ENCODE results near the gene SUFU.

Gene SUFU

GRCh38 chr10:102501201-102502028, 2.4 kb upstream of the SUFU start:
- H2AFZ ChIP-seq (ENCODE audit: low read depth, low read length, severe bottlenecking), result no peak overlapping the region
- peaks cover 51% of the 10 kb centered on the region for H3K79me2 ChIP-seq (ENCODE audit: insufficient read depth, low read length)
- H3K4me2 ChIP-seq (ENCODE audit: low read depth, low read length, poor library complexity, severe bottlenecking), result peak overlapping the region; percentile 92
- H3K36me3 ChIP-seq (ENCODE audit: low read length), result no peaks in the 10 kb centered on the region
- H3K9me2 ChIP-seq (replicated peaks; ENCODE audit: insufficient read depth, low read length), result no peaks in the 10 kb centered on the region
- H3K4me3 ChIP-seq (ENCODE audit: insufficient read depth, low read length, poor library complexity, severe bottlenecking), result peak overlapping the region; percentile 82
- peaks cover 7% of the 10 kb centered on the region for H3F3A ChIP-seq (ENCODE audit: insufficient read depth)
- no peak for TF ChIP-seq CTCF (IDR thresholded peaks at IDR 0.05; ENCODE audit: insufficient read depth, low read length, poor library complexity, severe bottlenecking)
- no peak for TF ChIP-seq EZH2phosphoT487 (conservative IDR thresholded peaks at IDR 0.05; ENCODE audit: low read length)
- H3K9me3 ChIP-seq (ENCODE audit: insufficient read depth, low read length), result no peaks in the 10 kb centered on the region
- peak overlapping the region; percentile 12; the same call in 1 of the 2 replicates for H3K27ac ChIP-seq (ENCODE audit: low read depth, low read length)
- peak overlapping the region; percentile 76 for H3K9ac ChIP-seq (ENCODE audit: low read length)
- H4K20me1 ChIP-seq (ENCODE audit: low read depth, low read length), result peaks cover 8% of the 10 kb centered on the region; the same call in 1 of the 2 replicates
- H3K27me3 ChIP-seq (ENCODE audit: low read length), result no peaks in the 10 kb centered on the region

GRCh38 chr10:102502029-102502336, 1.8 kb upstream of the SUFU start:
- Histone ChIP-seq H3K27ac (ENCODE audit: low read depth, low read length) (peak overlapping the region; percentile 61), H2AFZ (ENCODE audit: low read depth, low read length, severe bottlenecking) (peak overlapping the region; percentile 82)

GRCh38 chr10:102502337-102503151, 1.2 kb upstream of the SUFU start, which contains the start of gene ACTR1A:
TSS of gene ACTR1A (minus strand) at chr10:102502712. CDS start at chr10:102502647, 65 bp downstream.
- Histone ChIP-seq H3K4me2 (ENCODE audit: low read depth, low read length, poor library complexity, severe bottlenecking) (peak within 1 kb of the TSS; percentile 92), H3K27me3 (ENCODE audit: low read length) (no peaks in the 10 kb centered on the region), H3K9me2 (replicated peaks; ENCODE audit: insufficient read depth, low read length) (no peaks in the 10 kb centered on the region), H2AFZ (ENCODE audit: low read depth, low read length, severe bottlenecking) (peak within 1 kb of the TSS; percentile 82), H3K9ac (ENCODE audit: low read length) (peak within 1 kb of the TSS; percentile 76), H3K9me3 (ENCODE audit: insufficient read depth, low read length) (no peaks in the 10 kb centered on the region), H3F3A (ENCODE audit: insufficient read depth) (peaks cover 7% of the 10 kb centered on the region), H4K20me1 (ENCODE audit: low read depth, low read length) (peaks cover 8% of the 10 kb centered on the region; the same call in 1 of the 2 replicates), H3K79me2 (ENCODE audit: insufficient read depth, low read length) (peaks cover 41% of the 10 kb centered on the region), H3K27ac (ENCODE audit: low read depth, low read length) (peak within 1 kb of the TSS; percentile 61), H3K4me3 (ENCODE audit: insufficient read depth, low read length, poor library complexity, severe bottlenecking) (peak within 1 kb of the TSS; percentile 82), H3K36me3 (ENCODE audit: low read length) (no peaks in the 10 kb centered on the region)
- no peak for TF ChIP-seq EZH2phosphoT487 (conservative IDR thresholded peaks at IDR 0.05; ENCODE audit: low read length)

More at GRCh38 chr10:102502029-102502336, 1.8 kb upstream of the SUFU start:
- Histone ChIP-seq H4K20me1 (ENCODE audit: low read depth, low read length) (peaks cover 8% of the 10 kb centered on the region; the same call in 1 of the 2 replicates), H3K36me3 (ENCODE audit: low read length) (no peaks in the 10 kb centered on the region), H3K9me3 (ENCODE audit: insufficient read depth, low read length) (no peaks in the 10 kb centered on the region), H3K79me2 (ENCODE audit: insufficient read depth, low read length) (peaks cover 45% of the 10 kb centered on the region), H3F3A (ENCODE audit: insufficient read depth) (peaks cover 7% of the 10 kb centered on the region), H3K4me2 (ENCODE audit: low read depth, low read length, poor library complexity, severe bottlenecking) (peak overlapping the region; percentile 92), H3K9me2 (replicated peaks; ENCODE audit: insufficient read depth, low read length) (no peaks in the 10 kb centered on the region), H3K4me3 (ENCODE audit: insufficient read depth, low read length, poor library complexity, severe bottlenecking) (peak overlapping the region; percentile 82), H3K9ac (ENCODE audit: low read length) (peak overlapping the region; percentile 76), H3K27me3 (ENCODE audit: low read length) (no peaks in the 10 kb centered on the region)
- TF ChIP-seq EZH2phosphoT487 (conservative IDR thresholded peaks at IDR 0.05; ENCODE audit: low read length) (no peak), CTCF (IDR thresholded peaks at IDR 0.05; ENCODE audit: insufficient read depth, low read length, poor library complexity, severe bottlenecking) (no peak)

Measured in SU-DHL-6 (cell line).